HG03558 (cell line): ENCODE data around the gene KRT73.

Experiments used
- ATAC-seq: cut with Tn5 transposase; IDR thresholded peaks from one replicate; pipeline ENCODE4 v1.9.1; 2021; ENCODE audit warnings: moderate number of reproducible peaks; ENCODE audit not compliant: unreplicated experiment; ENCODE audit errors: extremely low read depth

The KRT73 gene

DNA sequence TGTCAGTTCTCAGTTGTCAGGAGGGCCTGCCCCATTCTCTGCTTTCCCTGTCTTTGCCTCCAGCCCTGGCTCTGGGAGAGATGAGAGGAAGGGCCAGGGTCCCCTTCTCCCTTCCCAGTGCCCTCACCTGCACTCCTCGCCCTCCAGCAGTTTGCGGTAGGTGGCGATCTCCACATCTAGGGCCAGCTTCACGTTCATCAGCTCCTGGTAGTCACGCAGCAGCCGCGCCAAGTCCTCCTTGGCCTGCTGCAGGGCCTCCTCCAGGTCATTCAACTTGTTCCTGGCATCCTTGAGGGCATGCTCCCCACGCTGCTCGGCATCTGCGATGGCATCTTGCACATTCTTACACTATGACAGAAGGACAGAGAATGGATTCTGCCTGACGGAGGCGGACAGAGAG lies 28.3 kb upstream of the KRT73 start:
- no peak for ATAC-seq

DNA sequence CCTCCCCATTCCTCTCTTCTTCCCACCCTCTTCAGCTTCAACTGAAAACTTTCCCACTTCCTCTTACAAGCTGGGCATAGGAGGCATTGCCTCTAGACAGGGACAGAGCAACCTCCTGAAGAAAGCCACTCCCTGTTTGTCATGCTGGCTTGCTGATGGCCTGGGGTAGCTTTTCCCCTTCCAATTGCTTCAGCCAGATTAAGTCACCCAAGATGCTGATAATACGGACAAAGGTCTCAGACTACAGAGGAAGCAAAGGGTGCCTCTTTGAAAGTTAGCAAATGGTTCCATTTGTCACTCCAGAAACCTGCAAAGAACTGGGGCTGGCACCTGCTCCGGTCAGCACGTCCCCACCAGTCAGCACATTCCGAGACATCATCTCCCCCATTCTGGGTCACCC lies 27.6 kb upstream of the KRT73 start:
- no peak for ATAC-seq

DNA sequence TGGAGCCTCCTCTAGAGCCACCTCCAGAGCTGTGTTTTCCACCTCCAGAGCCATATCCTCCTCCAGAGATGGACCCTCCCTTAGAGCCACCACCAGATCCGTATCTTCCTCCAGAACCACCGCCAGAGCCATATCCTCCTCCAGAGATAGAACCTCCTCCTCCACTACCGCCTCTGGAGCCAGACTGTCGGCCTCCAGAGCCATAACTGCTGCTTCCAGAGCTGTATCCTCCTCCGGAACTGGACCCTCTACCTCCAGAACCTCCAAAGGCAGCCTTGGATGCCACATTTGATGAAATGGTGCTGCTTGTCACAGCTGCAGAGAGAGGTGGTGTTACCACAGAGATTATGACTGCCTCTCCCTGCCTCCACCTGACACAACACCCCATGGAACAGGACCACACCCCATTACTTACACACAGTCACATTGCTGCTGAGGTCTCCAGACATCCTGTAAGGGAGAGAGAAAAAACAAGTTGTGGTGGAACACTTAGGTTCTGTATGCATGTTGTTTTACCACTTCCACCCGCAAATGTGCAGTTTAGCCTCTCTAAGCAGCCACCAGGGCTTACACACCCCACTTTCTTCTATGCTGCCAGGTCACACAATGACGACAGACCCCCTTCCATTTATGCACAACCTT lies 26.9 kb upstream of the KRT73 start:
- ATAC-seq = no peak

GRCh38 chr12:52644078-52644415 lies 25.7 kb upstream of the KRT73 start:
- no peak for ATAC-seq

GRCh38 chr12:52643233-52644077 lies 25.1 kb upstream of the KRT73 start:
- no peak for ATAC-seq

DNA sequence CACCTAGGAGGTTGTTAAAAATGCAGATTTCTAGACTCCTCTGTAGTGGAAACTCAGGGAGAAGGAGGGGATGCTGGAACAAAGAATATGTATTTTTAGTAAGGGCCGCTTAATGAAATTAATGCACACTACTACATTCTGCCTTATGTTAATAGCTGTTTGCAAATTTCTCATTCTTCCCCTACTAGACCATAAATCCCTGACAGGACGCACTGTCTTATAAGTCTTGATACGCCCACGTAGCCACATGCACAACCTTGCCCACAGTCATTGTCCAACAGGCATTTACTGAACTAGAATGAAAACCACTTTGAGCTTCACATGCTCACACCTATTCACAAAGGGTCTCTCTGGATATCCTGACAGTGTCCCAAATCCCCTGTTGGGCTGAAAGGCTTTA lies 23.1 kb upstream of the KRT73 start:
- no peak for ATAC-seq

GRCh38 chr12:52637299-52637698 lies 18.9 kb upstream of the KRT73 start:
- no peak for ATAC-seq

GRCh38 chr12:52636592-52637258 lies 18.4 kb upstream of the KRT73 start:
- no peak for ATAC-seq

DNA sequence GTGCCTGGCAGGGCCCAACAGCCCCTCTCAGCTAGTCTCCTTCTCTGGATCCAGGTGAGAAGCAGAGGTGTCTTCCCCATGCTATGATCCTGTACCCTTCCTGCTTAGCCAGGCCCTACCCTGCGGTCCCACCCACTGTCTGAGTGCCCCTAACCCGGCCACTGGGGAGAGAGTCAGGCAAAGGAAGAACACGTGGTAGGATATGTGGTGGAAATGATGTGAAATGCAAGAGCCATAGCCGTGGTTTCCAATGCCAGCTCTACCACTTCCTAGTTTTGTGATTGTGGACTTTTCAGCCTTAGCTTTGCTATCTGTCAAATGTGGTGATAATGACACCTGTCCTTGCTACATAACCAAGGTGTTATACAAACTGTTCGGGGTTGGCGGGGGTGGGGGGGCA lies 17.8 kb upstream of the KRT73 start:
- no peak for ATAC-seq

DNA sequence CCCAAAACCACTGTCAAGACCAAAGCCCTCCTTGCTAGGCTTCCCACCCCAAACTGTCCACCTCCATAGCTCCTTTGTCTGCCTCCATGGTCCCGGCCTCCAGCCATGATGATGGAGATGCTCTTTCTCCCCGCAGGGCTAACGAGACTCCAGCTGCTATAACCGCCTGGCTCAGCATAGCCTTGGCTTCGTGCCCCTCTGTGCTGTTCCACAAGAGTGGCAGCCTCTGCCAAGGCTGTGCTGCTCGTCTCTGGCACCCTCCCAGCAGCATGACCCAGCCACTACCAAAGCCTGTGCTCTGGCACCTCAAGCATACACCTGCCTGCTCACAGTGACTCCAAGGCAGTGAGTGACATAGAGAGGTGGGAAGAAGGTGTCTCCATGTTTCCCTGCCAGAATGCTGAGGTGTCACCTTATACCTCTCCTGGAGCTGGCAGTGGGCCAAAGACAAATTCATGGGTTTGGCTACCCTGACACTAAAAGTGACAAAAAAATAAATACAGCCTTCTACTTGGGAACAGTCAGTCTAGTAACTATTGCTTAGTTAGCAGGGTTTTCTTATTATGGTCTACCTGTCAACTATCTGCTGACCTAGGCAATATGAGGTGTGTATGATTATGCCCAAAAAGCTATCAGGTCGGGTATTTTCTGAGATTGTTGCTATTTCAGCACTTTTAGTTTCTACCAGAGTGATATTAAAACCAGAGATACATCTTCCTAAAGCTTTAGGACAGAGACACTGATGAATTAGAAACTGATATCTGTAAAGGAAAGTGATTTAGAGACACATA lies 16.1 kb upstream of the KRT73 start:
- ATAC-seq = no peak

DNA sequence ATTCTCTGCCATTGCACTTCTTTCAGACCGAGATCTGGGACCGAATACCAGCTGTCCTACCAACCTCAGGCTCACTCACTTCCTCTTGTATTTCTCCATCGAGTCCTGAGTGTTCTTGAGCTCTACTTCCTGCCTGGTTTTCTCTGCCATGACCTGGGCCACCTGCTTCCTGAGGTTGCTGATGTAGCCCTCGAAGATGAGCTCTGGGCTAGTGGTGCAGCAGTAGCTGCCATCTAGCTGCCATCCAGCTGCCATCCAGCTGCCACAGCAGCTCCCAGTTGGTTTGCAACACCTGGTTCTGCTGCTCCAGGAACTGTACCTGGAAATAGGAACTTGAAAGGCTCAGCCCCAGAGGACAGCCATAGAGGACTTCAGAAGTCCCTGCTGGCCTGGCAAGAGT lies 15.0 kb upstream of the KRT73 start:
- no peak for ATAC-seq

- ATAC-seq = no peak
Observed at GRCh38 chr12:52632656-52633055, 14.3 kb upstream of the KRT73 start.

GRCh38 chr12:52631676-52632459 lies 13.5 kb upstream of the KRT73 start:
- no peak for ATAC-seq

DNA sequence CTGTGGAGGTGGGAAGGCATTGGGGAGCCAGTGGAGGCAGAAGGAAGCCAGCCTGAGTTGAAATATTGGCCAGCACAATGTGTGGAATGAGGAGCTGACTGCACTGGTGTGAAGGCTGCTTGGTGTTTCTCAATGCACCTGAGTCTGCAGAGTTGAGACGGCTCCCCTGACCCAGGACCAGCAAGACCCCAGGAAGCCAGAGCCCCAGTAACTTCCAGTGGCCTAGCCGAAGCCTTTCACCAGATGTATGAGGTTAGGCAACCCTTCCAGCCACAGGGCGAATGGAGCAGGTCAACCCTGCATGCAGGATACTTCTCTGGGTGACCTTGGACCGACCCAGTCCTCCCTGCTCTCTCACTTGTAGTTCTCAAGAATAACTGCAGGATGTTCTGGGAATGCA lies 12.9 kb upstream of the KRT73 start:
- no peak for ATAC-seq

- no peak for ATAC-seq
Observed at GRCh38 chr12:52630599-52631200, 12.3 kb upstream of the KRT73 start.

- no peak for ATAC-seq
Observed at GRCh38 chr12:52630008-52630500, 11.7 kb upstream of the KRT73 start.

DNA sequence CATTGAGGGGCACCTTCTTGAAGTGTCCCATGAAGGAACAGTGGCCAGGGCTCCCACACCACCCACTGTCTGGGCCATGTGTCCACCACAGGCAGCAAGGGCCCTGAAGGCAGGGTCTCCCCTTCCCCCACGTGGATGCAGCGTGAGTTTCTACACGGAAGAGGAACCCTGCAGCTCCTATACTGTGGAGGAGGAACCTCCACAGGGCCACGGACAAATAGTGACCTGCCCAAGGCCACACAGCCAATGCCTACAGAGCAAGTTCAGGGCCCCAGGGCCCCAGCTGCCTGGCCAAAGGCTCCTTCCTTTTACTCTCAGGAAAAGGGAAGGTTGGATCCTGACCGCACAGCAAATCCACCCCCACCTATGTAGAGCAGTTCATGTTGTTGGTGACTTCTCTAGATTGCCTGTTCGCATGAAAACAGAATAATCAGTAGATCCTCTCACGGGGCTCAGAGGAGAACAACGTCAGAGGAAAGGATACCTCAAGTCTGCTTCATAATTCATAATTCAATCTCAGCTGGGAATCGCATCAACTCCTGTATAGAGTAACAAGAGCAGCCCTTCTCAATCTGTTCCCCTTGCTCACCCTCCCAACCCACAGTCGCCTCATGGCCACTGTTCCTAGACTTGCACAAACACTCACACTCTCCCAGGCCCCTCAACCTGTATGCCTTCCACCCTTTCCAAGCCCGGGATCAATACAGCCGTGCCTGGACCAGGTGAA lies 11.1 kb upstream of the KRT73 start:
- ATAC-seq = no peak

- ATAC-seq = no peak
Observed at GRCh38 chr12:52628841-52629240, 10.5 kb upstream of the KRT73 start.

DNA sequence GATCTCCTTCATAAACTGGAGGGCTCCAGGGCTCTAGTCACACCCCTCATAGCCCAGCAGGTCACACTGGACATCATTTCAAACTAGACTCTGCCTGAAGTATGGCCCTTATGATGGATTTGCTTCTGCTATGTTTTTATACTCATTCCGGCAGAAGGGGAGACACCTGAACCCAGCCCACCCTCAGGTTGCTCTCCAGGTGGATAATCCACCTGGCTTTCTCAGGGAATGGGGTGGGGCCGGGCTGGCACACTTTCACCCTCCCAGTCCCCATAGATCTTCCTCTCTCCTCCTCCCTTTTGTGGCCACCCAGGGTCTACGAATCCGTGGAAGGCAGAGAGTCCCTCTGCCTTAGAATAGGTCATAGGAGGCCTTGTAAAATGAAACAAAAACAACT lies 9.8 kb upstream of the KRT73 start:
- no peak for ATAC-seq
